Ishikawa (cell line): ENCODE measurements around the gene HBS1L.

Experiments
- CEBPB ChIP-seq: IDR thresholded peaks from 2 replicates; pipeline ENCODE4 v1.6.1; 2012
- CREB1 ChIP-seq: IDR thresholded peaks from 2 replicates; pipeline ENCODE4 v1.6.1; 2012; ENCODE audit warnings: low read depth
- EGR1 ChIP-seq: IDR thresholded peaks from 2 replicates; pipeline ENCODE4 v1.6.1; 2012
- EP300 ChIP-seq: IDR thresholded peaks from 2 replicates; pipeline ENCODE4 v1.6.1; 2012; ENCODE audit warnings: borderline replicate concordance
- FOXM1 ChIP-seq: IDR thresholded peaks from 2 replicates; pipeline ENCODE4 v1.6.1; 2012; ENCODE audit warnings: low read depth, borderline replicate concordance
- NFIC ChIP-seq: IDR thresholded peaks from 2 replicates; pipeline ENCODE4 v1.6.1; 2012
- RAD21 ChIP-seq: IDR thresholded peaks from 2 replicates; pipeline ENCODE4 v1.6.1; 2012; ENCODE audit warnings: low read depth
- TAF1 ChIP-seq: IDR thresholded peaks from 2 replicates; pipeline ENCODE4 v1.6.1; 2012; ENCODE audit warnings: low read depth, mild to moderate bottlenecking
- TCF12 ChIP-seq: IDR thresholded peaks from 2 replicates; pipeline ENCODE4 v1.6.1; 2012; ENCODE audit warnings: low read depth
- TEAD4 ChIP-seq: IDR thresholded peaks from 2 replicates; pipeline ENCODE4 v1.6.1; 2012
- YY1 ChIP-seq: IDR thresholded peaks from 2 replicates; pipeline ENCODE4 v1.6.1; 2012; ENCODE audit warnings: low read depth
- ZBTB7A ChIP-seq: IDR thresholded peaks from 2 replicates; pipeline ENCODE4 v1.6.1; 2012; ENCODE audit warnings: low read depth
- TF ChIP-seq, protein P1 (sequence below): IDR thresholded peaks from 2 replicates; pipeline ENCODE4 v1.6.1; 2012; ENCODE audit warnings: low read depth, mild to moderate bottlenecking
- TF ChIP-seq, protein P2 (sequence below): IDR thresholded peaks from 2 replicates; pipeline ENCODE4 v1.6.1; 2012
- TF ChIP-seq, protein P3 (sequence below): IDR thresholded peaks from 2 replicates; pipeline ENCODE4 v1.6.1; 2012

HBS1L gene

DNA sequence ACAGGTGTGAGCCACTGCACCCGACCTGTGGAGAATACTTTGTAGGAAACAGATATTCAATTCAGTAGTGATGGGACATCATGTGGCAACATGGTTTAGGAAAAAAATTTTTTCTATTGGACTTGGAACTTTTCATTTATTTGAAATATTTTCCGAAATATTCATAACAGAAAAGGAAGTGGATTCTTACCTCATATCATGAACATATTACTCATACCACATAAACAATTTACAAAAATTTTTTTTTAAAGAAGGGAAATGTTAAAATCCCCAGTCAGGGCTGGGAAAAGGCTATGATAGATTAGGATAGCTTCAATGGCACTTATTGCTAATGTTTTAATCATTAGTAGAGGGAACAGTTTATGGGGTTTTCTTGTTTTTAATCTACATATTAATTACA is 97.9 kb downstream of the HBS1L start:
- TF ChIP-seq TAF1, result no peak
- no peak for TF ChIP-seq NFIC
- no peak for TF ChIP-seq EP300
- TF ChIP-seq TEAD4, result no peak
- TF ChIP-seq YY1, result no peak
- TF ChIP-seq, protein P1, sequence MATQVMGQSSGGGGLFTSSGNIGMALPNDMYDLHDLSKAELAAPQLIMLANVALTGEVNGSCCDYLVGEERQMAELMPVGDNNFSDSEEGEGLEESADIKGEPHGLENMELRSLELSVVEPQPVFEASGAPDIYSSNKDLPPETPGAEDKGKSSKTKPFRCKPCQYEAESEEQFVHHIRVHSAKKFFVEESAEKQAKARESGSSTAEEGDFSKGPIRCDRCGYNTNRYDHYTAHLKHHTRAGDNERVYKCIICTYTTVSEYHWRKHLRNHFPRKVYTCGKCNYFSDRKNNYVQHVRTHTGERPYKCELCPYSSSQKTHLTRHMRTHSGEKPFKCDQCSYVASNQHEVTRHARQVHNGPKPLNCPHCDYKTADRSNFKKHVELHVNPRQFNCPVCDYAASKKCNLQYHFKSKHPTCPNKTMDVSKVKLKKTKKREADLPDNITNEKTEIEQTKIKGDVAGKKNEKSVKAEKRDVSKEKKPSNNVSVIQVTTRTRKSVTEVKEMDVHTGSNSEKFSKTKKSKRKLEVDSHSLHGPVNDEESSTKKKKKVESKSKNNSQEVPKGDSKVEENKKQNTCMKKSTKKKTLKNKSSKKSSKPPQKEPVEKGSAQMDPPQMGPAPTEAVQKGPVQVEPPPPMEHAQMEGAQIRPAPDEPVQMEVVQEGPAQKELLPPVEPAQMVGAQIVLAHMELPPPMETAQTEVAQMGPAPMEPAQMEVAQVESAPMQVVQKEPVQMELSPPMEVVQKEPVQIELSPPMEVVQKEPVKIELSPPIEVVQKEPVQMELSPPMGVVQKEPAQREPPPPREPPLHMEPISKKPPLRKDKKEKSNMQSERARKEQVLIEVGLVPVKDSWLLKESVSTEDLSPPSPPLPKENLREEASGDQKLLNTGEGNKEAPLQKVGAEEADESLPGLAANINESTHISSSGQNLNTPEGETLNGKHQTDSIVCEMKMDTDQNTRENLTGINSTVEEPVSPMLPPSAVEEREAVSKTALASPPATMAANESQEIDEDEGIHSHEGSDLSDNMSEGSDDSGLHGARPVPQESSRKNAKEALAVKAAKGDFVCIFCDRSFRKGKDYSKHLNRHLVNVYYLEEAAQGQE, result no peak
- no peak for TF ChIP-seq EGR1
- no peak for TF ChIP-seq CEBPB
- TF ChIP-seq RAD21, result no peak
- TF ChIP-seq CREB1, result no peak
- TF ChIP-seq, protein P2, sequence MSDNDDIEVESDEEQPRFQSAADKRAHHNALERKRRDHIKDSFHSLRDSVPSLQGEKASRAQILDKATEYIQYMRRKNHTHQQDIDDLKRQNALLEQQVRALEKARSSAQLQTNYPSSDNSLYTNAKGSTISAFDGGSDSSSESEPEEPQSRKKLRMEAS, result no peak
- no peak for TF ChIP-seq ZBTB7A
- TF ChIP-seq, protein P3, sequence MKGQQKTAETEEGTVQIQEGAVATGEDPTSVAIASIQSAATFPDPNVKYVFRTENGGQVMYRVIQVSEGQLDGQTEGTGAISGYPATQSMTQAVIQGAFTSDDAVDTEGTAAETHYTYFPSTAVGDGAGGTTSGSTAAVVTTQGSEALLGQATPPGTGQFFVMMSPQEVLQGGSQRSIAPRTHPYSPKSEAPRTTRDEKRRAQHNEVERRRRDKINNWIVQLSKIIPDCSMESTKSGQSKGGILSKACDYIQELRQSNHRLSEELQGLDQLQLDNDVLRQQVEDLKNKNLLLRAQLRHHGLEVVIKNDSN, result no peak
- no peak for TF ChIP-seq FOXM1
- no peak for TF ChIP-seq TCF12

DNA sequence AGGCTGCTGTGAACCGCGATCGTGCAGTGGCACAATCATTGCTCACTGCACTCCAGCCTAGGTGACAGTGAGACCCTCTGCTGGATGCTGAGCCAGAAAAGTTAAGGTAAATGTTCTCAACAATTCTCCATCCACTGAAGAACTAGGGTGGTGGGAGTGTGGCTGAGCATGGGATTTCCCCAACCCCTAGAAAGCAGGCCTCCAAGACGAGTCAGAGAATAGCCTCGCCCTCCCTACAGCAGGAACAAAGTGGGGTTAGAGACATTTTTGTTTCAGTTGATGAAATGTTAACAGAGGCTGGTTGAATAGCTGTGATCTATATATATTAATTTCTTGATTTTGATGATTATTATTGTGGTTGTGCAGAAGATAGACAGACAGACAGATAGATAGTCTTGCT is 98.6 kb downstream of the HBS1L start:
- TF ChIP-seq YY1 (no peak), EGR1 (no peak), TCF12 (no peak), CREB1 (no peak), TEAD4 (no peak), NFIC (no peak), CEBPB (no peak), ZBTB7A (no peak)
- TF ChIP-seq, protein P1, result no peak
- TF ChIP-seq, protein P2, result no peak
- TF ChIP-seq, protein P3, result no peak

DNA sequence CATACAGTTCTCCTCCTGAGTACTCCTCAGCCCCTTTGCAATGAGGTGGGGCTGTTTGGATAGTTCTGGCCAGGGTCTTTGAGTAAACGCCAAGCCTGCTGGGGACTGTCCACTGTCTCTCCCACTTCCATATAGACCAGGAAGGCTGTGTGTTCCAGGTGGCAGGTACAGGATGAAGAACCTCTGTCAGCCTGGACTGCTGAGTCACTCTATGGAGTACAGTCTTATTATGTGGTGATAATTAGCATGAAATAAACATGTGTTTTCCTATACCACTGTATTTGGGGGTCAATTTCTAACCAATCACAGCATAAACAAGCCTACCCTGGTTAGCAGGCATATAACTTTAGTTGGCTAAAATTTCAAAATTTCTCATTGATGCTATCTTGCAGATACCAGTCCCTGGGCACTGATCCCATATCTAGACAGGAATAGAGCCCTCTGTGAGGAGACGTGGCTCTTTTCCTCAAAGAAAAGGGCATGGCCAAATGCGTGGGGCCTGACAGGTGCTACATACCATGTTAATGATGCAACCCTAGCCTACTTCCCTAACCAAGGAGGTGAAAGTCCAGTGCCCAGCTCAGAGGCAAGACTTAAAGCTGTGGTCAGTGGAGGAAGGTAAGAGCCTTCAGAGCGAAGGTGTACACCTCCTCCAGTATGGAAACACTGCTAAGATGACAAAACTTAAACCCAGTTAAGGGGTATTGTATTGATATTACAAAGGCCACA is 100.2 kb downstream of the HBS1L start:
- TF ChIP-seq EP300, result no peak
- TF ChIP-seq YY1, result no peak
- no peak for TF ChIP-seq TEAD4
- TF ChIP-seq TAF1, result no peak
- no peak for TF ChIP-seq NFIC
- no peak for TF ChIP-seq CREB1
- TF ChIP-seq, protein P3, result no peak

DNA sequence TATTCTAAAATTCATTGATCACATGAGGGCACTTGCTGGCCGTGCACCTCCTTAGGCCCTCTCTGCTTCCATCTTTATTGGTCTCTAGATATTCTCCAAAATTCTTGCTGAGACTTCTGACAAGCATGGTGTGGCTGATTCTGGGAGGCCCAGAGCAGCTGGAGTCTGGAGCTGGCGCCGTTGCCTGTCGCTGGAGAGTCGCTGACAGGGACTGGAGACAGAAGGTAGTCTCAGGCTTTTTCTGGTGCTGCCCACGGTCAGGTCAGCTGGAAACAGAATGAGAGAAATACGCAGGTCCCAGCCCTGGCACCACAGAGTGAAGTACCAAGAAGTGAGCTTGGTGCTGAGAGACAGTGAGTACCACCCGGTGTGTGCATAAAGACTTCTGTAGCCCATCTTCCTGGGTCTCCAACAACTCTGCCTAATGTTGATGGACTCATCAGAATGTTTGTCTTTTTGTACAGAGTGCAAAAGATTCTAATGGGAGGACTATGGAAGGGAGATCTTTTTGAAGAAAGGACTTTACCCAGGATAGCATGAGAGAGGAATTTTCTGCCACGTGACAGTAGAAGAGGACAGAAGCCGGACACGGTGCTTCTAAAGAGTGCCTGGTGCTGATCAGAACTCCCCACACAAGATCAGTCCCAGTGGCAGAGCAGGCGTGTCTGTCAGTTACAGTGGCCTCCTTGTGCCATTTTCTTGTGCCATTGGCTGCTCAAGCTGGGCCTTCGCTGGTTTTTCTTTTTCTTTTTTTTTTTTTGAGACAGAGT is 102.9 kb downstream of the HBS1L start:
- no peak for TF ChIP-seq TEAD4
- TF ChIP-seq CEBPB, result no peak
- TF ChIP-seq ZBTB7A, result no peak

DNA sequence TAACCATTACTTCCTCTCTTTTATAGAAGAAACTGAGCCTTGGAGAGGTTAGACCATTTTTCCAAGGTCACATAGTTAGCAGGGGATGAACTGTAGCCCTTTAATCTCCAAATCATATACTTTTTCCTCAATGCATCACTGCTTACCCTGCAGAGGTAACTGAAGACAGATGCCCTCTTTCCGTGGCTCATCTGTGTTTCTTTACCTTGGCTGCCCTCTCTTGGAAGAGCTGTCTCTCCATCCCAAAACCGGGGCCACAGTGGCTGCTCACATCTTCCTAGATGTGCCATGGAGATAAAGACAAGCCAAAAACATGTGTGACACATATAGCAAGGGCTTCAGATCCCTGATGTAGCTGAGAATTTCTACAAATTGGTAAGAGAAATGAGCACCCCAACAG is 104.1 kb downstream of the HBS1L start:
- no peak for TF ChIP-seq ZBTB7A
- TF ChIP-seq CEBPB, result no peak
- no peak for TF ChIP-seq EP300
- TF ChIP-seq YY1, result no peak
- TF ChIP-seq FOXM1, result no peak
- TF ChIP-seq NFIC, result no peak
- TF ChIP-seq RAD21, result no peak
- no peak for TF ChIP-seq TAF1
- TF ChIP-seq TEAD4, result no peak
- no peak for TF ChIP-seq CREB1
- TF ChIP-seq, protein P1, result no peak
- TF ChIP-seq, protein P3, result no peak
- no peak for TF ChIP-seq TCF12
- TF ChIP-seq EGR1, result no peak
- TF ChIP-seq, protein P2, result no peak
